IPS-18c (cell line): ENCODE measurements around the gene OR5AU1.
A peak's percentile ranks its signal among the peaks of the same experiment; 100 is the strongest.

Experiments used
- H3K4me3 ChIP-seq: 2 replicates; pipeline ENCODE4 v1.7.0; 2013; ENCODE audit warnings: low read depth, mild to moderate bottlenecking, low read length, moderate library complexity; ENCODE audit not compliant: insufficient read depth
- H3K9me3 ChIP-seq: one replicate; pipeline ENCODE4 v1.6.1; 2013; ENCODE audit warnings: mild to moderate bottlenecking, low read length, moderate library complexity; ENCODE audit not compliant: control insufficient read depth, insufficient read depth

OR5AU1 gene

DNA sequence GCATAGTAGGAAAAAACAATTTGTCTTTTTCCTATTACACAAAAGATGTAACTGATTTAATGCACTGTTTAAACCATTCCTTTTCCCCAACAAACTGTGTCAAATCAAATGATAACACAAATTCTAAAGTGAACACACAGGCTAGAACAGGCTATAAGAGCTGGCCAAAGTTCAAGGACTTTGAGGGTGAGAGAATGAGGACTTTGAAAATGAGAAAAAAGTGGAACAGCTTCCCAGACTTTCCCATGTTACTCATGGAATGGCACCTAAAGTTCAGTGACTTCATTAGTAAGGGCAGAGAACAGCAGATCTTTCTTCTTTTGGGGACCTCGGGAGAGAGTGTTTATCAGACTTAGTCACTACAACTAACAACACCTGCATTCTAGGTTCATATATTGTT lies 32.4 kb downstream of the OR5AU1 start:
- H3K9me3 ChIP-seq, result no peaks in the 10 kb centered on the region
- no peak overlapping the region for H3K4me3 ChIP-seq

DNA sequence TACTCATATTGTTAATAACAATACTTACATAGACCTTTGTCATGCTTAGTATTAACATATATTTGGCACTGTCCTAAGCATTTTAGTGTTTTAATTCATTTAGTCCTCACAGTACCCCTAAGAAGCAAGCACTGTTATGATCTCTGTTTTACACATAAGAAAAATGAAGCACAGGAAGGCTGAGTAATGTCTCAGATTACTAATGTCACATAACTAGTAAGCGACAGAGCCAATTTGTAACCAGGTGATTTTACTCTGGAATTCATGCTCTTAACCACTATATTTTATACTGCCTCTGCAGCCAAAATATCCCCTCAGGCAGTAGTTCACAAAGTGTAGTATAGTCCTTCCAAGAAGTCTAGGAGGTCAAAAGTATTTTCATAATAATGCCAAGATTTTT lies 34.7 kb downstream of the OR5AU1 start:
- Histone ChIP-seq H3K4me3 (no peak overlapping the region), H3K9me3 (no peaks in the 10 kb centered on the region)

DNA sequence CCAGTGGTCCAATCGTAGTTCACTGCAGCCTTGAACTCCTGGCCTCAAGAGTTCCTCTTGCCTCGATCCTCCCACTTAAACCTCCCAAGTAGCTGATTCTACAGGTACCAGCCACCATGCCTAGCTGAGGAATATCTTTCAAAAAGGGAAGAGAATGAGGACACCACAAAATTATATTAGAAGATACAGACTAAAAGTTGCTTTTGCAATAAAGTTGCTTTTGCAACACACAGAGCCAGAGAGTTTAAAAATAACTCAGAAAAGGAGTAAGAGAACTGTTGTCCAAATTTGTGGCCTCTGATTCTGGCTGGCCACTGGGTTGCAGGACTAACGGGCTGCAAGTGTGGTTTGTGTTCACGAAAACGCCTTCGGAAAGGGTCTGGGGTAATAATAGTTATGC lies 35.2 kb downstream of the OR5AU1 start:
- H3K9me3 ChIP-seq, result no peaks in the 10 kb centered on the region
- H3K4me3 ChIP-seq, result no peak overlapping the region

DNA sequence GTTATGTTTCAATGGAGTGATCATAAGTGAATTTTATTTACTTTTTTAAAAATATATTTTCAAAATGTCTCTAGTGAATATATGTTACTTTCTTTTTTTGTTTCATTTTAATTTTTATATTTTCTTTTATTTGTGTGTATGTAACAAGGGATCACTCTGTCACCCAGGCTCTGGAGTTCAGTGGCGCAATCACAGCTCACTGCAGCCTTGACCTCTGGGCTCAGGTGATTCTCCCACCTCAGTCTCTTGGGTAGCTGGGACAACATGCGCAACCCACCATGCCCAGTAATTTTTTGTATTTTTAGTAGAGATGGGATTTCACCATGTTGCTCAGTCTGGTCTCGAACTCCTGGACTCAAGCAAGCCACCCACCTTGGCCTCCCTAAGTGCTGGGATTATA lies 36.9 kb downstream of the OR5AU1 start:
- H3K4me3 ChIP-seq, result no peak overlapping the region
- H3K9me3 ChIP-seq, result no peaks in the 10 kb centered on the region

DNA sequence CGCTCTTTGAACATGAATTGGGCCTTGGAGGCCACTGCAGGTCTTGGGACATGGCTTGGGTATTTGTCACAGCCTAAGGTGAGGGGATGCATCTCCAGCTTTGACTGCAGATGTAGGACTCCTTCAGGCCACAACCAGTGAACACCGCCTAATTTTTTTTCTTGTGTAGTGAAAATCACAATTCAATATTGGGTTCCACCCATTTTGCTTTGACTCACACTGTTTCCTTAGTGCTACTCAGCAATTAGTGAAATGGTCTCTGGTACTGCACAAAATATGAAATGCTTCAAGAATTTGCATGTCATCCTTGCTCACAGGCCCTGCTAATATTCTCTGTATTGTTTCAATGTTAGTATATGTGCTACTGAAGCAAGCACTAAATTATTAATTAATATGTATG lies 42.5 kb downstream of the OR5AU1 start:
- no peaks in the 10 kb centered on the region for H3K9me3 ChIP-seq
- no peak overlapping the region for H3K4me3 ChIP-seq

DNA sequence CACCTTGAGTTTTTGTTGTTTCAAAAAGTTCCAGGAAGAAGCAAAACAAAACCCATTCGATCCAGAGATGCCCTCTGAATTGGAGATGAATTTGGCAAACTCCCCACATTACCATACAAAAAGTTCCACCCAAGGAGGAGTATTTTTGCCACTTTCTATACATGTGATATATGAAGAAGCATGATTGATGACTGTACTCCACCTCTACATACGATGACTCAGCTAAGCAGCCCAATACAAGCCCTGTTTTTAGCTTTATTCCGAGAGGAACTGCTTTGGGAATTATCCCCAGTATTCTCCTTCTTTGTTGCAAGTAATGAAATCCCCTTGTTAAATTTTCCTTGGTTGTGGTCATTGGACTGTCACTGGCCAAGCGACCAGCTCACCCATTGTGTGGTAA lies 43.6 kb downstream of the OR5AU1 start:
- Histone ChIP-seq H3K4me3 (no peak overlapping the region), H3K9me3 (no peaks in the 10 kb centered on the region)

DNA sequence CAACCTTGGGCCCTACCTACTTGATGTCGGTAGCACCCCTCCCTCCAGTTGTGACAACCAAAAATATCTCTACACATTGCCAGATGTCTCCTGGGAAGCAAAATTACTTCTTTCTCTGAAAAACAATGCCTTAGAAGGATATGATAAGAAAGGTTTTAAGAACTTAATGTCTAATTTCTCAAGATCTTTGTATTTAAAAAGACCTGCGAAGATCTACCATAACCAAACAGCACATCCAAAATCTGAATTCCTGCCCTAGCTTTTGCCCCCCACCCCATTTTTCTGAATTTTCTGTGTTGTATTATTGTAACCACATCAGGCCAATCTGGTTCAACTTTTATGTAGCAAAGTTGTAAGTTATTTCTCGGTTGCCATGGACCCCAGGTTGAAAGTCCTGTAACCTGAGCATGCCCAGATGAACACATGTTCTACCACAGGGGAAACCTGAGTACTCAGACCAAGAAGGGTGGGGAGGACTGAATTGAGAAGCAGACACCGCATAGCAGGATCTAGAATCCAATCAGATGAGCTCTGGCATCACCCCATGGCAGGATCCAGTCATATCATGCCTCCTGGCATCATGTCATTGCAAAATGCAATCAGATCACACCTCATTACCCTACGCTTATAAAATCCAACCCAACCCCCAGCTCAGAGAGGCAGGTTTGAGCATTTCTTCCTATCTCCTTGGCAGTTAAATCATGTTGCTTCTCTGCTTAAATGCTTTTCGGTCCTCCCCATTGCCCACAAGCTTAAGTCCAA lies 46.3 kb downstream of the OR5AU1 start:
- Histone ChIP-seq H3K9me3 (no peaks in the 10 kb centered on the region), H3K4me3 (no peak overlapping the region)

DNA sequence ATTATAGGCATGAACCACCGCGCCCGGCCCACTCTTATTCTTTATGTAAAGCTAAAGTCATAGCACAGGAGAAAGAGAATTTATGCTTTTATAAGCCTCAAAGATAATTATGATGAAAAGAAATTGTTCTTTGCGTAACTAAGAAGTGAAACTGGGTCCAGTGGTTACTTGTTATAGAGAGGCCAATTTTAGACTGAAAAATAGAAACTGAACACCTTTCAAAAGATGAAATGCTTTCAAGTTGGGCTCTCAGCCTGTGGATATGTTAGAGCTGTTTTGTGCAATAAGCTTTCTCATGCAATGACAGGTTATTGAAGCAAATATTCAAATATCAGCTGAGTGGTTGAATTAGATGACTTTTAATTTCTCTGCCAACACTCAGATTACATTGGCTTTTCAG lies 47.1 kb downstream of the OR5AU1 start:
- Histone ChIP-seq H3K4me3 (no peak overlapping the region), H3K9me3 (no peaks in the 10 kb centered on the region)

DNA sequence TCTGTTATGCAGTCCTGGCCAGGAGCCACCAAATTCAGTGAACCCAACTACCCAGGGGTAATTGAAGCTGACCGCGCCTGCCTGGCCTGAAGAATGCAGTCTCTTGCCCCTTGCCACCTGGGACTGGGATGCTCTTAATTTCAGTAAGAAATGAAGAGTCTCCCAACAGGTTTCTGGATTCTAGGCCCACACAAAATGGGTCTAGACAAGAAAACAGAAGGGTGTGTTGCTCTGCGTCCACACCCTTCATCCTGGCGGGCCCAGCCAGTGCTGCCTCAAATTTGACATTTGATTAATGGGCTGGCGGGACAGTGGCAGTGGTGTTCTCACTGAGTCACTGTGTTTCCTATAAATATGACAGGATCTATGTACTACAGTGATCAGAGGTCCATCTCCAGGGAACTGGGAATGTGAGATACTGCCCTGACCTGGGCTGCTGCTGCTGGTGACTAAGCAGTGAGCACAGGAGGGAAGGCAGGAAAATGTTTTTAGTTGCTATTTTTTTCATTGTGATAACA lies 48.5 kb downstream of the OR5AU1 start:
- no peak overlapping the region for H3K4me3 ChIP-seq
- H3K9me3 ChIP-seq, result no peaks in the 10 kb centered on the region

DNA sequence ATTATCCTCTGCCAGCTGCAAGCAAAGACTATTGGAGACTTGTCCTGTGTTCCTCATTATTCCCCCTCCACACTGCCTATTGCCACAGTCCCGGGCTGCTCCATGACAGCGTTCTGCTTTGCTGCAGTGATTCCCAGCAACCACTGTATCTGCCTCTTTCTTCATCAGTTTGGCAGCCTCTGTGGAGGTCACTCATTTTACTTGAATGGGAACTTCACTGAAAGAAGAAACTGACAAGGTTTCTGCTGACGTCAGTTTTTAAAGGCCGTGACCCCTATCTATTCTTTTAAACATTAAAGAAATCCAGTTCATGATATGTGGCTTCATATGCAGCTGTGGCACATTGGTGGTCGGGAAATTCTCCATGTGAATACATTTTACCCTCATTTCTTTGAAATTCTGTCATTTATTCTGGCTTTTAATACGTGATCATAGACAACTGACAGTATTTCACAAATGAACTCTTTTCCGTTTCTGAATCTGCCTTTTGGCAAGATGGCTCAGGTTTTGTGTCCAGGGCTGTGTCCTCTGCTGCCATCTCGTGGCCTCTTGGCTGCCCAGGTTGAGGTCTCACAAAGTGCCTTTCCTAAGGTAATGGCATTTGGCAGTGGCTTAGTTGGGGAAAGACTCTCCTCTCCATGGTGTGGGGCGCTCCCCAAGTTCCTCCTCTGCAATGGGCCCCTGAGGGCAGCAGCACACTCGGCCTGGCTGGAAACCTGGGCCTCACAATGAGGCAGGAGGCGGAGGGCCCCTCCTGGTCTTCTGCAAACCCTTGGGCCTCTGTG lies 49.2 kb downstream of the OR5AU1 start:
- Histone ChIP-seq H3K9me3 (no peaks in the 10 kb centered on the region), H3K4me3 (no peak overlapping the region)

DNA sequence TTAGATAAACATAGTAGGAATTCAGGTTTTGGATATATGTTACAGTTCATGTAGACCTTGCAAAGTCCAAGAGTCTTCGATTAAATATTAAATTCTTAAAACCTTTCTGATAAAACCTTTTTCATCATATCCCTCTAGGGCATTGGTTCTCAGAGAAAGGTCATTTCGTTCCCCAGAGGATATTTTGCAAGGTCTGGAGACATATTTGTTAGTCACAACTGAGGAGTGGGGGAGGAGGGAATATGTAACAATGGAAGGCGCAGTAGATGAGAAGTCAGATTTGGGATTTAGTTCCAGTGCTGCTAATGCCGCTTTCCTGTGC lies 49.7 kb downstream of the OR5AU1 start:
- Histone ChIP-seq H3K4me3 (no peak overlapping the region), H3K9me3 (no peaks in the 10 kb centered on the region)

DNA sequence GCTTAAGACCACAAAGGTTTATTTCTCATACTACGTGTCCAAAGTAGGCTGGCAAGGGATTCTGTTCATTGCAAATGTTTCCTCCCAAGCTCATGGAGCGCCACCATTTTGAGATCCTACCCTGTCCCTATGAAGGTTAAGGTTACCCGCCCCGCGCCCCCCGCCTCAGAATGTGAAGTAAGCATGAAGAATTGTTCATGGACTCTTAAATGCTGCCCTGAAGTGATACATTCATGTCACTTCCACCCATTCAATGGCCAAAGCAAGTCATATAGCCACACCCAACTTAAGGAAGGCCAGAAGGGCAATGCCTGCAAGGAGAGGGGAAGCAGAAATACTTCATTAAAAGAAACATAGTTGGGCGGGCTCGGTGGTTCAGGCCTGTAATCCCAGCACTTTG lies 50.8 kb downstream of the OR5AU1 start:
- no peaks in the 10 kb centered on the region for H3K9me3 ChIP-seq
- peak overlapping the region; percentile 86; the same call in 1 of the 2 replicates for H3K4me3 ChIP-seq
